PFSK-1 (cell line): ENCODE results near the gene LAMA1. TPM values are rescaled to one million over a fixed set of nuclear protein-coding genes. Genes with fewer than 3 reads are reported as not detected.

ENCODE experiments used
- FOXP2 ChIP-seq: optimal IDR thresholded peaks from 2 replicates; pipeline ENCODE3; 2011; ENCODE audit warnings: borderline replicate concordance, control low read depth, inconsistent platforms; ENCODE audit not compliant: insufficient read depth; ENCODE audit errors: extremely low read length, extremely low read depth
- POLR2AphosphoS5 ChIP-seq: IDR thresholded peaks from 2 replicates; pipeline ENCODE4 v1.6.1; 2012; ENCODE audit warnings: low read depth, mild to moderate bottlenecking, control low read depth, low read length, moderate library complexity
- SIN3A ChIP-seq: IDR thresholded peaks from 2 replicates; pipeline ENCODE4 v1.6.1; 2012; ENCODE audit warnings: mild to moderate bottlenecking, low read length, moderate library complexity, borderline replicate concordance; ENCODE audit not compliant: insufficient read depth
- TAF1 ChIP-seq: IDR thresholded peaks from 2 replicates; pipeline ENCODE4 v1.6.1; 2012; ENCODE audit warnings: low read length, control low read depth, borderline replicate concordance; ENCODE audit not compliant: insufficient read depth
- polyA plus RNA-seq: library from polyadenylated mRNA; unstranded; fragments of >200 nt; gene quantifications from one replicate; pipeline ENCODE4 v1.2.1, GENCODE V29; 2012; ENCODE audit warnings: low read depth, missing spikeins; ENCODE audit not compliant: insufficient read length
- TF ChIP-seq, protein P1 (sequence below), 2 experiments: IDR thresholded peaks; 2 replicates each; pipeline versions ENCODE4 v1.6.1 to v1.8.0; 2011 to 2012; ENCODE audit warnings: low read depth in 2 of 2, low read length in 2 of 2, control low read depth in 1 of 2, inconsistent platforms in 1 of 2, mild to moderate bottlenecking in 1 of 2, moderate library complexity in 1 of 2; ENCODE audit not compliant: insufficient read depth in 1 of 2

The LAMA1 gene, protein sequence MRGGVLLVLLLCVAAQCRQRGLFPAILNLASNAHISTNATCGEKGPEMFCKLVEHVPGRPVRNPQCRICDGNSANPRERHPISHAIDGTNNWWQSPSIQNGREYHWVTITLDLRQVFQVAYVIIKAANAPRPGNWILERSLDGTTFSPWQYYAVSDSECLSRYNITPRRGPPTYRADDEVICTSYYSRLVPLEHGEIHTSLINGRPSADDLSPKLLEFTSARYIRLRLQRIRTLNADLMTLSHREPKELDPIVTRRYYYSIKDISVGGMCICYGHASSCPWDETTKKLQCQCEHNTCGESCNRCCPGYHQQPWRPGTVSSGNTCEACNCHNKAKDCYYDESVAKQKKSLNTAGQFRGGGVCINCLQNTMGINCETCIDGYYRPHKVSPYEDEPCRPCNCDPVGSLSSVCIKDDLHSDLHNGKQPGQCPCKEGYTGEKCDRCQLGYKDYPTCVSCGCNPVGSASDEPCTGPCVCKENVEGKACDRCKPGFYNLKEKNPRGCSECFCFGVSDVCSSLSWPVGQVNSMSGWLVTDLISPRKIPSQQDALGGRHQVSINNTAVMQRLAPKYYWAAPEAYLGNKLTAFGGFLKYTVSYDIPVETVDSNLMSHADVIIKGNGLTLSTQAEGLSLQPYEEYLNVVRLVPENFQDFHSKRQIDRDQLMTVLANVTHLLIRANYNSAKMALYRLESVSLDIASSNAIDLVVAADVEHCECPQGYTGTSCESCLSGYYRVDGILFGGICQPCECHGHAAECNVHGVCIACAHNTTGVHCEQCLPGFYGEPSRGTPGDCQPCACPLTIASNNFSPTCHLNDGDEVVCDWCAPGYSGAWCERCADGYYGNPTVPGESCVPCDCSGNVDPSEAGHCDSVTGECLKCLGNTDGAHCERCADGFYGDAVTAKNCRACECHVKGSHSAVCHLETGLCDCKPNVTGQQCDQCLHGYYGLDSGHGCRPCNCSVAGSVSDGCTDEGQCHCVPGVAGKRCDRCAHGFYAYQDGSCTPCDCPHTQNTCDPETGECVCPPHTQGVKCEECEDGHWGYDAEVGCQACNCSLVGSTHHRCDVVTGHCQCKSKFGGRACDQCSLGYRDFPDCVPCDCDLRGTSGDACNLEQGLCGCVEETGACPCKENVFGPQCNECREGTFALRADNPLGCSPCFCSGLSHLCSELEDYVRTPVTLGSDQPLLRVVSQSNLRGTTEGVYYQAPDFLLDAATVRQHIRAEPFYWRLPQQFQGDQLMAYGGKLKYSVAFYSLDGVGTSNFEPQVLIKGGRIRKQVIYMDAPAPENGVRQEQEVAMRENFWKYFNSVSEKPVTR (N-terminal part only)
- not detected for polyA plus RNA-seq

DNA sequence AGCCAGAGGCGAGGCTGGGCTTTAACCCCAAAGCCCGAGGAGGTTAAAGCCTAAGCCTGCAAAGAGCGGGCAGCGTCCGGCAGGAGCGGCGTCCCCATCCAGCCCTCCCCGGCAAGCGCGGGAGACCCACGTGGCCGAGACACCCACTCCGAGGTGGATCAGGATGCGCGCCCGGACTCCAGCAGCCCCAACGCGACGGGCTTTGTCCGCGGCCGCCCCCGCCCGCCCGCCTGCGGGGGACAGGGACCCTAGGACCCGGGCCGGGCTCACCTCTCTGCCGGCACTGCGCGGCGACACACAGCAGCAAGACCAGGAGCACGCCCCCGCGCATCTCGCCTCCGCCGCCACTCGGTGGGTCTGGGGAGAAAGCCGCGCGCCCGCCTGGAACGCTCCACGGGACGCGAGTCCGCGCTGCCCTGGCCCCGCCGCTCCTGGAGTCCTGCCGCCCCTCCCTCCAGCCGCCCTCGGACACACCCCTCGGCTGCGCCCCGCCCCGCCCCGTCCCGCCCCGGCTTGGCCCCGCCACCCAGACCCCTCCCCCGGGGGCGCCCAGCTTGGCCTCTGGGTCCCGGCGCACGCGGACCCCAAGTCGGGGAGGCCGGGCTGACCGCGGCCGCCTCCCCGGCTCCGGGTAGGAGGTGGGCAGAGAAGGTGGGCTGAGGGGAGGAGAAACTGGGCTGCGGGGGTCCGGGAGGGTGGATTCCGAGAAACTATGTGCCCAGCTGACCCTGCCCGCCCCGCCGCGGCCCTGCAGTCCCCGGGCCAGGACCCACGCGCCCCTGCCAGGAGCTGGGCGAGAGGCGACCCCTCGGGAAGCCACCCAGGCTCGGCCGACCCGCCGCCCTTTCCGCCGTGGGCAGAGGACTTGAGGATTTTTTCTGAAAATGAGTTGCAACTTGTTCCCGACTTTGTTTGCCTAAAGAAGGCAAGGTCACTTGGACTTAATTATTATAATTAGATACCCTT, at the start of gene LAMA1:
LAMA1 (minus strand) TSS at position 408 of the 966 bp plus-strand sequence; CDS start at position 331, 77 bp downstream.
- TF ChIP-seq SIN3A: no peak
- TF ChIP-seq TAF1: no peak
- no peak for TF ChIP-seq POLR2AphosphoS5
- TF ChIP-seq, protein P1, sequence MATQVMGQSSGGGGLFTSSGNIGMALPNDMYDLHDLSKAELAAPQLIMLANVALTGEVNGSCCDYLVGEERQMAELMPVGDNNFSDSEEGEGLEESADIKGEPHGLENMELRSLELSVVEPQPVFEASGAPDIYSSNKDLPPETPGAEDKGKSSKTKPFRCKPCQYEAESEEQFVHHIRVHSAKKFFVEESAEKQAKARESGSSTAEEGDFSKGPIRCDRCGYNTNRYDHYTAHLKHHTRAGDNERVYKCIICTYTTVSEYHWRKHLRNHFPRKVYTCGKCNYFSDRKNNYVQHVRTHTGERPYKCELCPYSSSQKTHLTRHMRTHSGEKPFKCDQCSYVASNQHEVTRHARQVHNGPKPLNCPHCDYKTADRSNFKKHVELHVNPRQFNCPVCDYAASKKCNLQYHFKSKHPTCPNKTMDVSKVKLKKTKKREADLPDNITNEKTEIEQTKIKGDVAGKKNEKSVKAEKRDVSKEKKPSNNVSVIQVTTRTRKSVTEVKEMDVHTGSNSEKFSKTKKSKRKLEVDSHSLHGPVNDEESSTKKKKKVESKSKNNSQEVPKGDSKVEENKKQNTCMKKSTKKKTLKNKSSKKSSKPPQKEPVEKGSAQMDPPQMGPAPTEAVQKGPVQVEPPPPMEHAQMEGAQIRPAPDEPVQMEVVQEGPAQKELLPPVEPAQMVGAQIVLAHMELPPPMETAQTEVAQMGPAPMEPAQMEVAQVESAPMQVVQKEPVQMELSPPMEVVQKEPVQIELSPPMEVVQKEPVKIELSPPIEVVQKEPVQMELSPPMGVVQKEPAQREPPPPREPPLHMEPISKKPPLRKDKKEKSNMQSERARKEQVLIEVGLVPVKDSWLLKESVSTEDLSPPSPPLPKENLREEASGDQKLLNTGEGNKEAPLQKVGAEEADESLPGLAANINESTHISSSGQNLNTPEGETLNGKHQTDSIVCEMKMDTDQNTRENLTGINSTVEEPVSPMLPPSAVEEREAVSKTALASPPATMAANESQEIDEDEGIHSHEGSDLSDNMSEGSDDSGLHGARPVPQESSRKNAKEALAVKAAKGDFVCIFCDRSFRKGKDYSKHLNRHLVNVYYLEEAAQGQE (IDR thresholded peaks at IDR 0.05; ENCODE audit: insufficient read depth in 1 of 2, low read depth in 2 of 2, low read length in 2 of 2): no peak
- TF ChIP-seq FOXP2: no peak

DNA sequence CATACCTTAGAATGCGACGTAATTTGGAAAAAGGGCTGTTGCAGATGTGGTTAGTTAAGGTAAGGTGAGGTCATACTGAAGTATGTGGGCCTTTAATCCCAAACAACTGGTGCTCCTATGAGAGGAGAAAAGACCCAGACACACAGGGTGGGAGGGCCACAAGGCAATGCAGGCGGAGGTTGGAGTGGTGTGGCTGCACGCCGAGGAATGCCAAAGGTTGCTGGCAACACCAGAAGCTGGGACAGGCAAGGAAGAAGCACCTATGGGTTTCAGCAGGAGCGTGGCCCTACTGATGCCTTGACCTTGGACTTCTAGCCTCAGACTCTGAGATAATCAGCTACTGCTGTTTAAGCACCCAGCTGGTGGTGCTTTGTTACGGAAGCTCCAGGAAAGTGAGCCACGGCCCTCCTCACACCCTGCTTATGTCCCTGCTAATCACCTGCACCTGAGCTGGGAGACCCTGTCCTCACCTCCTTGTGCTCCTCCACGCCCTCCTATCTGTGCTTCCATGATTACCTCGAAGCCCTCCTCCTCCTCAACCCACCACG, 48.3 kb upstream of the LAMA1 start:
- TF ChIP-seq TAF1 (no peak), SIN3A (no peak), POLR2AphosphoS5 (no peak), FOXP2 (no peak)
- TF ChIP-seq, protein P1 (IDR thresholded peaks at IDR 0.05; ENCODE audit: insufficient read depth in 1 of 2, low read depth in 2 of 2, low read length in 2 of 2): no peak

DNA sequence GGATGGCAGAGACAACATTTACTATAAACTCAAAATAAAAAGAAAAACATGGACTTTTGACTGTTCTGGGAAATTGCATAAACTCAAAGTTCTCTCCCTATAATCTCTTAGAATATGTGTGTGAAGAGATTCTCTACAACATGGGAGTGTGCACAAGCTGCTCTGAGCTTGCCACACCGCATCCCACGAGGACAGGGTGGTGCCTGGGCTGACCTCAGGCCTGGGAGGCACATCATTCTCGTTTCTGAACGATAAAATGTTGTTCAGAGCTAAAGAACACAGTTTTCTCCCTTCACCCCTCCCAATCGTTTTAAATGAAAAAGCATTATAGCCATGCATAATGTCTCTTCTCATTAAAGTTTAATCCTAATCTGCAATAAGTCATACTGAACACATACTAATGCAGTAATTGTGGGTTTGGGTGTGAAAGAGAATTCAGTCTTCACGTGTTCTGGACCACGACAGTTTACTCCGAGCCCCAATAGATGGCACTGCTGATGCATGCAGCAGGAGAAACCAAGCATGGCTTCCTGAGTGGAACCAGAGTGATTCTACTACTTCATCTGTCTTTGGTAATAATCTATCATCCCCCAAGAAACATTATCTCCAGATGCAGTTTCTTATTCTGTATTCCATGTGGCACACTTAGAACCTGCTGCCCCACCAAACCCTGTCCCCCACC, 46.9 kb upstream of the LAMA1 start:
- TF ChIP-seq TAF1 (no peak), FOXP2 (no peak), POLR2AphosphoS5 (no peak), SIN3A (no peak)
- TF ChIP-seq, protein P1 (IDR thresholded peaks at IDR 0.05; ENCODE audit: insufficient read depth in 1 of 2, low read depth in 2 of 2, low read length in 2 of 2): no peak
